HepG2 (cell line): ENCODE measurements around the gene SNX19. TPM values are rescaled to one million over a fixed set of nuclear protein-coding genes. Genes with fewer than 3 reads are reported as not detected.

Source experiments
- ADNP ChIP-seq: sonication (generic); formaldehyde crosslinking; IDR thresholded peaks from 2 replicates; pipeline ENCODE4 v1.4.0; 2020; ENCODE audit warnings: missing genetic modification reagents
- AHR ChIP-seq: IDR thresholded peaks from 2 replicates; pipeline ENCODE4 v1.6.1; 2018; ENCODE audit warnings: missing genetic modification reagents, missing compliant biosample characterization
- CBFB ChIP-seq: sonication (generic); formaldehyde crosslinking; IDR thresholded peaks from 2 replicates; pipeline ENCODE4 v1.4.0; 2020; ENCODE audit warnings: missing genetic modification reagents
- FOXM1 ChIP-seq: sonication (generic); formaldehyde crosslinking; IDR thresholded peaks from 2 replicates; pipeline ENCODE4 v1.5.0; 2020; ENCODE audit warnings: missing genetic modification reagents
- MEIS1 ChIP-seq: sonication (generic); formaldehyde crosslinking; IDR thresholded peaks from 2 replicates; pipeline ENCODE4 v1.9.0; 2021; ENCODE audit warnings: mild to moderate bottlenecking, missing genetic modification reagents, moderate library complexity, borderline replicate concordance
- NCOA2 ChIP-seq: sonication (generic); formaldehyde crosslinking; IDR thresholded peaks from 2 replicates; pipeline ENCODE4 v1.8.0; 2022; ENCODE audit warnings: inconsistent platforms
- TBL1XR1 ChIP-seq: fragments of 150-350 bp; IDR thresholded peaks from 2 replicates; pipeline ENCODE4 v1.6.1; 2014; ENCODE audit warnings: borderline replicate concordance, low read length; ENCODE audit not compliant: partially characterized antibody
- TCF7L2 ChIP-seq: IDR thresholded peaks from 2 replicates; pipeline ENCODE4 v1.6.1; 2011; ENCODE audit warnings: mild to moderate bottlenecking, low read depth, low read length, moderate library complexity
- ZMYM4 ChIP-seq: sonication (generic); formaldehyde crosslinking; IDR thresholded peaks from 2 replicates; pipeline ENCODE4 v1.8.1; 2023; ENCODE audit warnings: mild to moderate bottlenecking, missing genetic modification reagents
- ZNF143 ChIP-seq: sonication (generic); formaldehyde crosslinking; IDR thresholded peaks from 2 replicates; pipeline ENCODE4 v1.4.0; 2020; ENCODE audit warnings: missing genetic modification reagents
- ZNF883 ChIP-seq: sonication (generic); formaldehyde crosslinking; IDR thresholded peaks from 2 replicates; pipeline ENCODE4 v1.5.1; 2020; ENCODE audit warnings: mild to moderate bottlenecking, missing genetic modification reagents; ENCODE audit errors: not compliant biosample characterization
- polyA plus RNA-seq, 8 experiments: library from polyadenylated mRNA; depleted of rRNA in 3 of 8; stranded (reverse) in 7 of 8; unstranded in 1 of 8; fragments of >200 nt; fragmentation: Illumina TruSeq in 4 of 8; extraction: Trizol in 4 of 8; gene quantifications; 2 replicates each; pipeline versions ENCODE4 v1.2.1 to v1.2.3, GENCODE V29; 2011 to 2016; ENCODE audit warnings: low read depth in 4 of 8, missing spikeins in 1 of 8, mixed read lengths in 1 of 8; ENCODE audit not compliant: insufficient read depth in 1 of 8
- total RNA-seq, 5 experiments: library from RNA; depleted of rRNA; stranded (reverse); fragments of >200 nt; fragmentation: Illumina TruSeq; extraction: Trizol; gene quantifications; 2 replicates each; pipeline ENCODE4 v1.2.3, GENCODE V29; 2016; ENCODE audit warnings: low read depth in 1 of 5
- TF ChIP-seq, protein P1 (sequence below): sonication (generic); formaldehyde crosslinking; IDR thresholded peaks from 2 replicates; pipeline ENCODE4 v1.4.0; 2020; ENCODE audit warnings: missing genetic modification reagents
- TF ChIP-seq, protein P2 (sequence below): sonication (generic); formaldehyde crosslinking; IDR thresholded peaks from 2 replicates; pipeline ENCODE4 v1.5.0; 2020; ENCODE audit warnings: mild to moderate bottlenecking, missing genetic modification reagents, moderate library complexity
- TF ChIP-seq, protein P3 (sequence below): sonication (generic); formaldehyde crosslinking; IDR thresholded peaks from 2 replicates; pipeline ENCODE4 v1.4.0; 2020; ENCODE audit warnings: missing genetic modification reagents

The SNX19 gene
- total and polyA plus RNA-seq, 2 of the 13 experiments (the other 11 are each of a cell fraction or from before 2014, with no cell fraction given): 0.13 to 0.27 TPM

DNA sequence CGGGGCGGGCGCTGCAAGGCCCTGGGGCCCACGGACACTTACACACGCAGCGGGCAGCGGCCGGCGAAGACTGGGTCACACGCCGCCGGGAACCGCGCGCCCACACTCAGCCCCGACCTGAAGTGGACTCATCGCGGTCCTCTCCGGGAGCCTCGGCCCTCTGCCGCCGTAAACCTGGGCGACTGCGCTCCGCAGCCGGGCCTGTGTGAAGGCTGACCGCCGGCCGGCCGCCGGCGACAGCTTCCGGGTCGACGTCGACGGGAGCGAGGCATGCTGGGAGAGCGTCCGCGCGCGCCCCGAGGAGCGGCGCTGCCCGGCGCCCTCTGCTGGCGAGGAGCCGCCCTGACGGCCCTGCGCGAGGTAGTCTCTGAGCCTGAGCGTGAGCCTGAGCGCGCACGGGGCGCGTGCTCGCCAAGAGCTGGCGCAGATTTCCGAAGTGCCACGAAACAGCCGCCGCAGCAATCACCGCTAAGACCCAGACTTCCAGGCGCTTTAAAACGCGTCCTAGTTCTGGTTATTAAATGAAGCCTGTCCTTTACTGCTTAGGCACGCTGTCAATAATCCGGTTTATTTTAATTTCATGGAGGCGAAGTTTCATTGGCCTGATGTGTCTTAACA, at the start of gene SNX19 (continued):
- TF ChIP-seq, protein P1, sequence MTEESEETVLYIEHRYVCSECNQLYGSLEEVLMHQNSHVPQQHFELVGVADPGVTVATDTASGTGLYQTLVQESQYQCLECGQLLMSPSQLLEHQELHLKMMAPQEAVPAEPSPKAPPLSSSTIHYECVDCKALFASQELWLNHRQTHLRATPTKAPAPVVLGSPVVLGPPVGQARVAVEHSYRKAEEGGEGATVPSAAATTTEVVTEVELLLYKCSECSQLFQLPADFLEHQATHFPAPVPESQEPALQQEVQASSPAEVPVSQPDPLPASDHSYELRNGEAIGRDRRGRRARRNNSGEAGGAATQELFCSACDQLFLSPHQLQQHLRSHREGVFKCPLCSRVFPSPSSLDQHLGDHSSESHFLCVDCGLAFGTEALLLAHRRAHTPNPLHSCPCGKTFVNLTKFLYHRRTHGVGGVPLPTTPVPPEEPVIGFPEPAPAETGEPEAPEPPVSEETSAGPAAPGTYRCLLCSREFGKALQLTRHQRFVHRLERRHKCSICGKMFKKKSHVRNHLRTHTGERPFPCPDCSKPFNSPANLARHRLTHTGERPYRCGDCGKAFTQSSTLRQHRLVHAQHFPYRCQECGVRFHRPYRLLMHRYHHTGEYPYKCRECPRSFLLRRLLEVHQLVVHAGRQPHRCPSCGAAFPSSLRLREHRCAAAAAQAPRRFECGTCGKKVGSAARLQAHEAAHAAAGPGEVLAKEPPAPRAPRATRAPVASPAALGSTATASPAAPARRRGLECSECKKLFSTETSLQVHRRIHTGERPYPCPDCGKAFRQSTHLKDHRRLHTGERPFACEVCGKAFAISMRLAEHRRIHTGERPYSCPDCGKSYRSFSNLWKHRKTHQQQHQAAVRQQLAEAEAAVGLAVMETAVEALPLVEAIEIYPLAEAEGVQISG (CRISPR knock-in tag): 0 out of 2 replicates have a peak, but pooled peaks have one; percentile 42
- TF ChIP-seq ZNF143 (CRISPR knock-in tag) (peak; percentile 80), CBFB (no peak), ZNF883 (CRISPR knock-in tag) (no peak), ADNP (no peak), TCF7L2 (no peak), FOXM1 (CRISPR knock-in tag) (no peak), ZMYM4 (peak; percentile 23; the same call in 1 of the 2 replicates), TBL1XR1 (no peak), AHR (CRISPR knock-in tag) (no peak), MEIS1 (CRISPR knock-in tag) (no peak), NCOA2 (CRISPR knock-in tag) (no peak)
- TF ChIP-seq, protein P2, sequence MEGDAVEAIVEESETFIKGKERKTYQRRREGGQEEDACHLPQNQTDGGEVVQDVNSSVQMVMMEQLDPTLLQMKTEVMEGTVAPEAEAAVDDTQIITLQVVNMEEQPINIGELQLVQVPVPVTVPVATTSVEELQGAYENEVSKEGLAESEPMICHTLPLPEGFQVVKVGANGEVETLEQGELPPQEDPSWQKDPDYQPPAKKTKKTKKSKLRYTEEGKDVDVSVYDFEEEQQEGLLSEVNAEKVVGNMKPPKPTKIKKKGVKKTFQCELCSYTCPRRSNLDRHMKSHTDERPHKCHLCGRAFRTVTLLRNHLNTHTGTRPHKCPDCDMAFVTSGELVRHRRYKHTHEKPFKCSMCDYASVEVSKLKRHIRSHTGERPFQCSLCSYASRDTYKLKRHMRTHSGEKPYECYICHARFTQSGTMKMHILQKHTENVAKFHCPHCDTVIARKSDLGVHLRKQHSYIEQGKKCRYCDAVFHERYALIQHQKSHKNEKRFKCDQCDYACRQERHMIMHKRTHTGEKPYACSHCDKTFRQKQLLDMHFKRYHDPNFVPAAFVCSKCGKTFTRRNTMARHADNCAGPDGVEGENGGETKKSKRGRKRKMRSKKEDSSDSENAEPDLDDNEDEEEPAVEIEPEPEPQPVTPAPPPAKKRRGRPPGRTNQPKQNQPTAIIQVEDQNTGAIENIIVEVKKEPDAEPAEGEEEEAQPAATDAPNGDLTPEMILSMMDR (CRISPR knock-in tag): peak; percentile 28; the same call in 1 of the 2 replicates
- TF ChIP-seq, protein P3, sequence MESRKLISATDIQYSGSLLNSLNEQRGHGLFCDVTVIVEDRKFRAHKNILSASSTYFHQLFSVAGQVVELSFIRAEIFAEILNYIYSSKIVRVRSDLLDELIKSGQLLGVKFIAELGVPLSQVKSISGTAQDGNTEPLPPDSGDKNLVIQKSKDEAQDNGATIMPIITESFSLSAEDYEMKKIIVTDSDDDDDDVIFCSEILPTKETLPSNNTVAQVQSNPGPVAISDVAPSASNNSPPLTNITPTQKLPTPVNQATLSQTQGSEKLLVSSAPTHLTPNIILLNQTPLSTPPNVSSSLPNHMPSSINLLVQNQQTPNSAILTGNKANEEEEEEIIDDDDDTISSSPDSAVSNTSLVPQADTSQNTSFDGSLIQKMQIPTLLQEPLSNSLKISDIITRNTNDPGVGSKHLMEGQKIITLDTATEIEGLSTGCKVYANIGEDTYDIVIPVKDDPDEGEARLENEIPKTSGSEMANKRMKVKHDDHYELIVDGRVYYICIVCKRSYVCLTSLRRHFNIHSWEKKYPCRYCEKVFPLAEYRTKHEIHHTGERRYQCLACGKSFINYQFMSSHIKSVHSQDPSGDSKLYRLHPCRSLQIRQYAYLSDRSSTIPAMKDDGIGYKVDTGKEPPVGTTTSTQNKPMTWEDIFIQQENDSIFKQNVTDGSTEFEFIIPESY (CRISPR knock-in tag): peak; percentile 89
